Measurements from ENCODE around the gene GJC2. TPM values are rescaled to one million over a fixed set of nuclear protein-coding genes. Genes with fewer than 3 reads are reported as not detected.
A peak's percentile ranks its signal among the peaks of the same experiment; 100 is the strongest.

GJC2 gene
- total and polyA plus RNA-seq, 11 donors, result 0.40 to 3.8 (median 0.78) TPM

GRCh38 chr1:228156941-228157728 is 7.4 kb downstream of the GJC2 start:
- ATAC-seq (no peak), DNase-seq (peak in 2 of 5 donors; percentile 7 to 49)
- Histone ChIP-seq H3K27me3 (peaks cover 0 to 14% (median 0%) of the 10 kb centered on the region in 9 donors), H3K4me3 (no peak overlapping the region), H3K9me3 (no peaks in the 10 kb centered on the region), H3K27ac (no peak overlapping the region), H3K36me3 (no peaks in the 10 kb centered on the region), H3K4me1 (peaks cover 0 to 24% (median 10%) of the 10 kb centered on the region in 12 donors)
- 78 to 82% (median 80%) methylated on average over 18 to 24 of the region's 24 CpGs for whole genome bisulfite sequencing, 4 donors
- TF ChIP-seq POLR2A (IDR thresholded peaks at IDR 0.05), result no peak
- no peak for TF ChIP-seq CTCF (IDR thresholded peaks at IDR 0.05)
- intact Hi-C loops (cut with DNase I), result no loop called here

GRCh38 chr1:228157729-228158126 is 8.0 kb downstream of the GJC2 start:
- intact Hi-C loops (cut with DNase I), result no loop called here
- Histone ChIP-seq H3K9me3 (no peaks in the 10 kb centered on the region), H3K27ac (no peak overlapping the region), H3K4me1 (peaks cover 0 to 30% (median 16%) of the 10 kb centered on the region in 12 donors), H3K27me3 (peaks cover 0 to 20% (median 0%) of the 10 kb centered on the region in 9 donors), H3K36me3 (no peaks in the 10 kb centered on the region), H3K4me3 (no peak overlapping the region)
- TF ChIP-seq POLR2A (IDR thresholded peaks at IDR 0.05), result no peak
- no peak for TF ChIP-seq CTCF (IDR thresholded peaks at IDR 0.05)
- DNase-seq (peak in 2 of 5 donors; percentile 25 to 62), ATAC-seq (no peak)
- 64 to 68% (median 66%) methylated on average over 35 to 43 of the region's 43 CpGs for WGBS, 4 donors

- Histone ChIP-seq H3K4me3 (no peak overlapping the region), H3K27me3 (peaks cover 0 to 24% (median 0%) of the 10 kb centered on the region in 9 donors), H3K36me3 (no peaks in the 10 kb centered on the region), H3K27ac (no peak overlapping the region), H3K9me3 (no peaks in the 10 kb centered on the region), H3K4me1 (peaks cover 0 to 36% (median 22%) of the 10 kb centered on the region in 12 donors)
- intact Hi-C loops (cut with DNase I), result no loop called here
- ATAC-seq (no peak), DNase-seq (peak in 3 of 5 donors; percentile 23 to 47 (median 23))
- WGBS, 4 donors, result 35 to 59% (median 40%) methylated on average over 42 to 98 of the region's 98 CpGs
- no peak for TF ChIP-seq CTCF (IDR thresholded peaks at IDR 0.05)
- TF ChIP-seq POLR2A (IDR thresholded peaks at IDR 0.05), result no peak
Observed at GRCh38 chr1:228158151-228159007, 8.6 kb downstream of the GJC2 start.
